SK-N-SH (cell line): ENCODE results near the gene SRD5A1. TPM values are rescaled to one million over a fixed set of nuclear protein-coding genes. Genes with fewer than 3 reads are reported as not detected.

Source experiments
- CTCF ChIA-PET: fragments of 300-600, 350-600 bp; formaldehyde crosslinking; extraction: SDS; loops from one replicate; lab custom pipeline; 2021; lab: Yijun Ruan, JAX
- POLR2A ChIA-PET: fragments of 350-600 bp; sonication (Branson Sonifier 250); formaldehyde crosslinking; extraction: SDS; loops from one replicate; lab custom pipeline; 2020; ENCODE audit warnings: antibody characterized with exemption, inconsistent platforms; lab: Yijun Ruan, JAX
- DNase-seq: peaks from one replicate; pipeline ENCODE4 v3.0.0; 2012
- H2AFZ ChIP-seq: fragments of 200-600 bp; sonication (generic); 2 replicates; pipeline ENCODE4 v1.8.1; 2016; ENCODE audit warnings: antibody characterized with exemption, mild to moderate bottlenecking, low read depth
- H3F3A ChIP-seq: fragments of 200-600 bp; sonication (generic); replicated peaks from 2 replicates; pipeline ENCODE3; 2016; ENCODE audit warnings: antibody characterized with exemption, mild to moderate bottlenecking; ENCODE audit not compliant: insufficient read depth
- H3K27ac ChIP-seq, 2 experiments: fragments of 200-500 bp in 1 of 2; fragments of 200-600 bp in 1 of 2; sonication (Bioruptor generic) in 1 of 2; sonication (generic), shearing (Covaris generic) in 1 of 2; 2 replicates each; pipeline versions ENCODE4 v1.5.1 to v1.6.1; 2014 to 2016; ENCODE audit warnings: low read depth in 2 of 2, inconsistent platforms in 1 of 2, low read length in 1 of 2, mild to moderate bottlenecking in 1 of 2, mixed read lengths in 1 of 2
- H3K27me3 ChIP-seq: fragments of 200-600 bp; sonication (generic), shearing (Covaris generic); 2 replicates; pipeline ENCODE4 v1.6.1; 2016; ENCODE audit warnings: mixed run types; ENCODE audit not compliant: insufficient read depth
- H3K36me3 ChIP-seq, 2 experiments: fragments of 200-500 bp in 1 of 2; fragments of 200-600 bp in 1 of 2; sonication (Bioruptor generic) in 1 of 2; sonication (generic) in 1 of 2; replicated peaks in 1 of 2; 2 replicates each; pipeline versions ENCODE3 to v1.5.1; 2014 to 2016; ENCODE audit warnings: low read length in 1 of 2, mild to moderate bottlenecking in 1 of 2; ENCODE audit not compliant: insufficient read depth in 2 of 2, control insufficient read depth in 1 of 2
- H3K4me1 ChIP-seq, 2 experiments: fragments of 200-500 bp in 1 of 2; fragments of 200-600 bp in 1 of 2; sonication (Bioruptor generic) in 1 of 2; sonication (generic), shearing (Covaris generic) in 1 of 2; 2 replicates each; pipeline versions ENCODE4 v1.5.1 to v1.6.1; 2014 to 2016; ENCODE audit warnings: low read depth in 1 of 2, low read length in 1 of 2, mixed run types in 1 of 2; ENCODE audit not compliant: insufficient read depth in 2 of 2, control insufficient read depth in 1 of 2
- H3K4me2 ChIP-seq: fragments of 200-600 bp; sonication (generic), shearing (Covaris generic); 2 replicates; pipeline ENCODE4 v1.6.1; 2017; ENCODE audit warnings: mixed run types
- H3K4me3 ChIP-seq, 2 experiments: fragments of 200-500 bp in 1 of 2; fragments of 200-600 bp in 1 of 2; sonication (Bioruptor generic) in 1 of 2; sonication (generic), shearing (Covaris generic) in 1 of 2; 2 replicates each; pipeline versions ENCODE4 v1.5.1 to v1.8.1; 2014 to 2016; ENCODE audit warnings: low read depth in 2 of 2, inconsistent platforms in 1 of 2, low read length in 1 of 2, mild to moderate bottlenecking in 1 of 2, mixed read lengths in 1 of 2, moderate library complexity in 1 of 2
- H3K79me2 ChIP-seq: fragments of 200-600 bp; sonication (generic); 2 replicates; pipeline ENCODE4 v1.8.1; 2017; ENCODE audit warnings: mild to moderate bottlenecking; ENCODE audit not compliant: insufficient read depth
- H3K9ac ChIP-seq: fragments of 200-600 bp; sonication (generic); 2 replicates; pipeline ENCODE4 v1.6.1; 2017; ENCODE audit warnings: mixed run types
- H3K9me2 ChIP-seq: fragments of 200-600 bp; sonication (generic); 2 replicates; pipeline ENCODE4 v1.6.1; 2017; ENCODE audit warnings: mixed run types
- H3K9me3 ChIP-seq: fragments of 200-600 bp; sonication (generic); 2 replicates; pipeline ENCODE4 v1.6.1; 2017; ENCODE audit warnings: mixed run types, mild to moderate bottlenecking, moderate library complexity
- H4K20me1 ChIP-seq: fragments of 200-600 bp; sonication (generic); 2 replicates; pipeline ENCODE4 v1.6.1; 2017; ENCODE audit warnings: mild to moderate bottlenecking, mixed run types; ENCODE audit not compliant: insufficient read depth
- CHD2 ChIP-seq: fragments of 150-350 bp; IDR thresholded peaks from 2 replicates; pipeline ENCODE4 v1.6.1; 2018; ENCODE audit warnings: low read length; ENCODE audit not compliant: partially characterized antibody
- EP300 ChIP-seq, 2 experiments: IDR thresholded peaks; 2 replicates each; pipeline versions ENCODE4 v1.4.0 to v1.6.1; 2012; ENCODE audit warnings: borderline replicate concordance in 1 of 2, low read depth in 1 of 2, low read length in 1 of 2
- EZH2phosphoT487 ChIP-seq: fragments of 200-600 bp; sonication (generic); IDR thresholded peaks from 2 replicates; pipeline ENCODE4 v1.6.1; 2017; ENCODE audit warnings: low read depth, mixed run types, mild to moderate bottlenecking, antibody characterized with exemption, moderate library complexity, borderline replicate concordance
- GATA2 ChIP-seq: sonication (generic); formaldehyde crosslinking; IDR thresholded peaks from 2 replicates; pipeline ENCODE4 v1.5.0; 2020; ENCODE audit warnings: mild to moderate bottlenecking, missing genetic modification reagents
- JUND ChIP-seq: IDR thresholded peaks from 2 replicates; pipeline ENCODE4 v1.4.0; 2012
- MAX ChIP-seq: IDR thresholded peaks from 2 replicates; pipeline ENCODE4 v1.4.0; 2012; ENCODE audit warnings: low read depth
- MXI1 ChIP-seq: IDR thresholded peaks from 2 replicates; pipeline ENCODE4 v1.6.1; 2012; ENCODE audit warnings: mild to moderate bottlenecking, low read depth, low read length, improper control_type of control experiment
- NRF1 ChIP-seq: IDR thresholded peaks from 2 replicates; pipeline ENCODE4 v1.6.1; 2012; ENCODE audit warnings: low read depth, mild to moderate bottlenecking, low read length
- PBX3 ChIP-seq: IDR thresholded peaks from 2 replicates; pipeline ENCODE4; 2012
- POLR2AphosphoS5 ChIP-seq: IDR thresholded peaks from 2 replicates; pipeline ENCODE4 v1.6.1; 2012; ENCODE audit warnings: low read depth, low read length
- RCOR1 ChIP-seq: fragments of 150-350 bp; IDR thresholded peaks from 2 replicates; pipeline ENCODE4 v1.6.1; 2017; ENCODE audit warnings: antibody characterized with exemption, low read length
- RFX5 ChIP-seq: IDR thresholded peaks from 2 replicates; pipeline ENCODE4 v1.6.1; 2012; ENCODE audit warnings: mild to moderate bottlenecking, improper control_type of control experiment, low read length
- SIN3A ChIP-seq: IDR thresholded peaks from 2 replicates; pipeline ENCODE4 v1.6.1; 2012; ENCODE audit warnings: low read depth, mild to moderate bottlenecking, low read length, moderate library complexity, borderline replicate concordance
- SMC3 ChIP-seq: IDR thresholded peaks from 2 replicates; pipeline ENCODE4 v1.6.1; 2012; ENCODE audit warnings: low read depth, low read length, improper control_type of control experiment
- TAF1 ChIP-seq: IDR thresholded peaks from 2 replicates; pipeline ENCODE4 v1.6.1; 2012; ENCODE audit warnings: low read depth, mild to moderate bottlenecking, low read length, moderate library complexity, borderline replicate concordance
- TCF12 ChIP-seq: IDR thresholded peaks from 2 replicates; pipeline ENCODE4 v1.4.0; 2012
- ZBTB33 ChIP-seq: IDR thresholded peaks from 2 replicates; pipeline ENCODE4 v1.4.0; 2012; ENCODE audit warnings: low read depth, borderline replicate concordance
- WGBS: methylation state at CpG from one replicate; pipeline ENCODE4 v1.1.6; 2017; ENCODE audit warnings: low lambda C conversion rate; 5-methylcytosine and 5-hydroxymethylcytosine counted together
- polyA plus RNA-seq, 3 experiments: library from polyadenylated mRNA; depleted of rRNA; stranded (reverse); fragments of >200 nt; gene quantifications; 2 replicates each; pipeline ENCODE4 v1.2.3, GENCODE V29; 2012
- TF ChIP-seq, protein P1 (sequence below): IDR thresholded peaks from 2 replicates; pipeline ENCODE4 v1.4.0; 2012; ENCODE audit warnings: low read depth, borderline replicate concordance

SRD5A1 gene
- polyA plus RNA-seq, 1 of the 3 experiments (the other 2 are of a cell fraction): 24.0 TPM

GRCh38 chr5:6705959-6706358, 72.7 kb downstream of the SRD5A1 start:
- Histone ChIP-seq H4K20me1 (no peaks in the 10 kb centered on the region), H3K79me2 (no peaks in the 10 kb centered on the region), H3K4me2 (no peak overlapping the region), H3K9me2 (no peaks in the 10 kb centered on the region), H3K27me3 (no peaks in the 10 kb centered on the region), H2AFZ (0 out of 2 replicates have a peak overlapping the region, but pooled peaks have one; percentile 43)
- DNase-seq: no peak
- TF ChIP-seq JUND (no peak), CHD2 (no peak), TCF12 (no peak), MXI1 (no peak), SMC3 (no peak), EZH2phosphoT487 (no peak), NRF1 (no peak), EP300 (IDR thresholded peaks at IDR 0.05; ENCODE audit: borderline replicate concordance in 1 of 2, low read depth in 1 of 2, low read length in 1 of 2) (no peak), RCOR1 (no peak), POLR2AphosphoS5 (no peak), ZBTB33 (no peak), MAX (no peak), TAF1 (no peak), GATA2 (CRISPR knock-in tag) (no peak), SIN3A (no peak), RFX5 (no peak), PBX3 (no peak)
- TF ChIP-seq, protein P1, sequence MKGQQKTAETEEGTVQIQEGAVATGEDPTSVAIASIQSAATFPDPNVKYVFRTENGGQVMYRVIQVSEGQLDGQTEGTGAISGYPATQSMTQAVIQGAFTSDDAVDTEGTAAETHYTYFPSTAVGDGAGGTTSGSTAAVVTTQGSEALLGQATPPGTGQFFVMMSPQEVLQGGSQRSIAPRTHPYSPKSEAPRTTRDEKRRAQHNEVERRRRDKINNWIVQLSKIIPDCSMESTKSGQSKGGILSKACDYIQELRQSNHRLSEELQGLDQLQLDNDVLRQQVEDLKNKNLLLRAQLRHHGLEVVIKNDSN: no peak
- TF ChIP-seq, all 33 proteins: peak for 0
- no peaks in the 10 kb centered on the region for H3K9me3 ChIP-seq
- CTCF ChIA-PET: interaction anchor here (1.1 kb wide), 1 partner anchor 72 kb away, joined by 3 read pairs; the partner anchor contains the start of gene SRD5A1
- peaks cover 9 to 25% of the 10 kb centered on the region in 2 experiments; a peak in 3 of 4 replicates for H3K4me1 ChIP-seq
- peaks cover 2% of the 10 kb centered on the region for H3F3A ChIP-seq
- H3K9ac ChIP-seq: no peak overlapping the region
- no peak overlapping the region; a peak in 1 of 4 replicates for H3K27ac ChIP-seq
- H3K4me3 ChIP-seq: no peak overlapping the region
- no peaks in the 10 kb centered on the region for H3K36me3 ChIP-seq
- POLR2A ChIA-PET: no interaction called here
- 93% methylated on average over 5 of the region's 5 CpGs for WGBS
